ENCODE results near the gene PRICKLE1. TPM values are rescaled to one million over a fixed set of nuclear protein-coding genes. Genes with fewer than 3 reads are reported as not detected.
A peak's percentile ranks its signal among the peaks of the same experiment; 100 is the strongest.

Gene PRICKLE1
- total RNA-seq, 3 donors from 2014 or later (not counting 1 experiment from before 2014, with no cell fraction given): 0.15 to 0.34 TPM; not detected in 1

DNA sequence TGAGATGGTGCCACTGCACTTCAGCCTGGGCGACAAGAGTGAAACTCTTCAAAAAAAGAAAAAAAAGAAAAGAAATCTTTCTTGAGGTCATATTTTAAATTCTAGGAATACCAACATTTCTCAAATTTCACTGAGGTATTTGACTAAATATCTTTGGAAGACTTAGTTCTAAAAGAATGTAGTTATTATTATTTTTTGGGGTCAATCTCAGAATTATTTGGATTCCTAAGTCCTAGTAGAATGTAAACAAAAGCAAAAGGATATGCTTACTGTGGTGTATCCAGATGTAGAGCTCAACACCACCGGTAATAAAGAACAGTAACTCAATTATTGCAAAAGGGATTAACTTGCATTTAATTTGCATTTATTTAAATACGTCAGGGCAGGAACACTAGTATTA lies 25.0 kb downstream of the PRICKLE1 start:
- DNase-seq: no peak
- H3K27ac ChIP-seq (ENCODE audit: low read length): no peak overlapping the region
- no peak for ATAC-seq
- H3K27ac Mint-ChIP-seq: no peak overlapping the region
- no peaks in the 10 kb centered on the region for H3K9me3 ChIP-seq (ENCODE audit: control insufficient read depth, insufficient read depth, low read length)
- H3K4me1 Mint-ChIP-seq: no peaks in the 10 kb centered on the region
- TF ChIP-seq, protein P1, sequence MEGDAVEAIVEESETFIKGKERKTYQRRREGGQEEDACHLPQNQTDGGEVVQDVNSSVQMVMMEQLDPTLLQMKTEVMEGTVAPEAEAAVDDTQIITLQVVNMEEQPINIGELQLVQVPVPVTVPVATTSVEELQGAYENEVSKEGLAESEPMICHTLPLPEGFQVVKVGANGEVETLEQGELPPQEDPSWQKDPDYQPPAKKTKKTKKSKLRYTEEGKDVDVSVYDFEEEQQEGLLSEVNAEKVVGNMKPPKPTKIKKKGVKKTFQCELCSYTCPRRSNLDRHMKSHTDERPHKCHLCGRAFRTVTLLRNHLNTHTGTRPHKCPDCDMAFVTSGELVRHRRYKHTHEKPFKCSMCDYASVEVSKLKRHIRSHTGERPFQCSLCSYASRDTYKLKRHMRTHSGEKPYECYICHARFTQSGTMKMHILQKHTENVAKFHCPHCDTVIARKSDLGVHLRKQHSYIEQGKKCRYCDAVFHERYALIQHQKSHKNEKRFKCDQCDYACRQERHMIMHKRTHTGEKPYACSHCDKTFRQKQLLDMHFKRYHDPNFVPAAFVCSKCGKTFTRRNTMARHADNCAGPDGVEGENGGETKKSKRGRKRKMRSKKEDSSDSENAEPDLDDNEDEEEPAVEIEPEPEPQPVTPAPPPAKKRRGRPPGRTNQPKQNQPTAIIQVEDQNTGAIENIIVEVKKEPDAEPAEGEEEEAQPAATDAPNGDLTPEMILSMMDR (IDR thresholded peaks at IDR 0.05): no peak
- H3K27me3 ChIP-seq (ENCODE audit: control insufficient read depth, insufficient read depth, low read length): no peaks in the 10 kb centered on the region
- WGBS (ENCODE audit: insufficient coverage): 100% methylated on average over 2 of the region's 3 CpGs
- no peaks in the 10 kb centered on the region for H3K4me1 ChIP-seq (ENCODE audit: control insufficient read depth, insufficient read depth, low read length)
- intact Hi-C loops (cut with micrococcal nuclease): no loop called here
- no peak overlapping the region for H3K4me3 ChIP-seq (ENCODE audit: low read length)
- no peaks in the 10 kb centered on the region for H3K36me3 ChIP-seq (ENCODE audit: control insufficient read depth, insufficient read depth, low read length)
- H3K27me3 Mint-ChIP-seq (ENCODE audit: low read depth in 2 of 2): peaks cover 2 to 9% of the 10 kb centered on the region in 2 donors
- H3K4me3 Mint-ChIP-seq: no peak overlapping the region
- H3K9me3 Mint-ChIP-seq: no peaks in the 10 kb centered on the region
- no peaks in the 10 kb centered on the region for H3K36me3 Mint-ChIP-seq

DNA sequence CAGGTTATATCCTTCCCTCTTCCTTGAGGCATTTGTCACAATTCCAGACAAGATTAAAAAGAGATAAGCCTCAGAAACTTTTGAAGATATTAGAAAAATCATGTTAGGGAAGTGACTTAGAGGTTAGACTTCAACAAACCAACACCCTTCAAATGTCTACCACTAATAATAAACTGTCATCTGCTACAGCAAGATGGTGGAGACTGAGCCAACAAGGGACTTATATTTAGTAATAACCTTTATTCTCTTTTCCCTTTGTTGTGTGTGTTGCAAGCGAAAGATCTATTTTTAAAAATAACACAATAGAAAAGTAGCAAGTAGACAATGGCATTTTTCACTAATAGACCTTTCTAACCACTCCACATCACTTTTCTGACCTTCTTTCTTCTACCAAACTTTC lies 28.6 kb downstream of the PRICKLE1 start:
- no peak overlapping the region for H3K4me3 ChIP-seq (ENCODE audit: low read length)
- H3K27me3 ChIP-seq (ENCODE audit: control insufficient read depth, insufficient read depth, low read length): no peaks in the 10 kb centered on the region
- no peak overlapping the region for H3K4me3 Mint-ChIP-seq
- DNase-seq (no peak), ATAC-seq (no peak)
- WGBS (ENCODE audit: insufficient coverage): no CpG with 5 or more reads among the region's 1 CpG
- H3K27ac Mint-ChIP-seq: no peak overlapping the region
- TF ChIP-seq, protein P1 (IDR thresholded peaks at IDR 0.05): no peak
- no peaks in the 10 kb centered on the region for H3K9me3 ChIP-seq (ENCODE audit: control insufficient read depth, insufficient read depth, low read length)
- peaks cover 0 to 9% of the 10 kb centered on the region in 2 donors for H3K27me3 Mint-ChIP-seq (ENCODE audit: low read depth in 2 of 2)
- no peaks in the 10 kb centered on the region for H3K4me1 Mint-ChIP-seq
- no peaks in the 10 kb centered on the region for H3K36me3 ChIP-seq (ENCODE audit: control insufficient read depth, insufficient read depth, low read length)
- H3K4me1 ChIP-seq (ENCODE audit: control insufficient read depth, insufficient read depth, low read length): no peaks in the 10 kb centered on the region
- H3K27ac ChIP-seq (ENCODE audit: low read length): no peak overlapping the region
- H3K36me3 Mint-ChIP-seq: no peaks in the 10 kb centered on the region
- no peaks in the 10 kb centered on the region for H3K9me3 Mint-ChIP-seq
- intact Hi-C loops (cut with micrococcal nuclease): no loop called here

DNA sequence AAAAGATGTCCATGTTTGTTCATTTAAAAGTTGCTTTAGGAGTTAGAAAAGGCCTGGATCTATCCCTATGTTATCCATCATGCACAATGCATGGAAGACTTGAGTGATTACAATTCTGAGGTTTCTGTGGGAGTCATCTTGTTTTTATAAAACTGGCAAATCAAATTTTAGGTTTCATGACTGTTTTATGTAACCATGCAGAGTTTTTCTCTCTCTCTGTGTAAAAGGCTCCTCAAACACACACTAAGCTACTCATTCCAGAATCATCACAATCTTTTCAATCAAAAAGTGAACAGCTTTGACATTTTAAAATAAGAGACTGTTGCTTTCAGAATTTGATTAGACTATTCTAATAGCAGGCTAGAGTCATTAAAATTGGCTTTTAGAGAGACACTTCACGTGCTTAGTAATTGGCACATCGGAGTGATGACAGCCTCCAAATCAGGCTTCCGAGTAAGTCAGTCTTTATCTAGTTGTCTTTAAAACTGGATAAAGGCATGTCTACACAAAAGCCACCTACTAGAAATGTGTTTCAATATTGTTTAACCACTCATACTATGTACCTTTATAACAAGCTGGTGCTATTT lies 31.9 kb downstream of the PRICKLE1 start:
- Mint-ChIP-seq H3K4me1 (no peaks in the 10 kb centered on the region), H3K27me3 (ENCODE audit: low read depth in 2 of 2) (no peaks in the 10 kb centered on the region), H3K36me3 (no peaks in the 10 kb centered on the region), H3K27ac (no peak overlapping the region), H3K4me3 (no peak overlapping the region), H3K9me3 (no peaks in the 10 kb centered on the region)
- 96% methylated on average over 3 of the region's 3 CpGs for WGBS (ENCODE audit: insufficient coverage)
- TF ChIP-seq, protein P1 (IDR thresholded peaks at IDR 0.05): no peak
- Histone ChIP-seq H3K4me1 (ENCODE audit: control insufficient read depth, insufficient read depth, low read length) (no peaks in the 10 kb centered on the region), H3K27ac (ENCODE audit: low read length) (no peak overlapping the region), H3K36me3 (ENCODE audit: control insufficient read depth, insufficient read depth, low read length) (no peaks in the 10 kb centered on the region), H3K27me3 (ENCODE audit: control insufficient read depth, insufficient read depth, low read length) (no peaks in the 10 kb centered on the region), H3K9me3 (ENCODE audit: control insufficient read depth, insufficient read depth, low read length) (no peaks in the 10 kb centered on the region), H3K4me3 (ENCODE audit: low read length) (no peak overlapping the region)
- intact Hi-C loops (cut with micrococcal nuclease): no loop called here
- ATAC-seq (no peak), DNase-seq (no peak)

DNA sequence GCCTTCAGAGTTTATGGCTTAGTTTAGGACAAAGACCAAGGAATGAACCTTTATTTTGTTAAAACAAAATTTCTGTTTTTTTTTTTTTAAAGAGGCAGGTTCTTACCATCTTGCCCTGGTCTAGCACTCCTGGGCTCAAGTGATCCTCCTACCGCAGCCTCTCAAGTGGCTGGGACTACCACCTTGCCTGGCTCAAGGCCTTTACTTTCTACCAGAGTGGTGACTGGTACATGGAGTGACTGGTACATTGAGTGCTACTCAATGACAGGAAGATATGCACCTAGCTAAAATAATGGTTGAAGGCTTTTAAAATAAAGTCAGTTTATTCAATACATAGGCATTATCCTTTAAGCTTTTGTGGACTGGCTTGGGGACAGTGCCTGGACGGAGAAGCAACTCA lies 32.6 kb downstream of the PRICKLE1 start:
- Histone ChIP-seq H3K36me3 (ENCODE audit: control insufficient read depth, insufficient read depth, low read length) (no peaks in the 10 kb centered on the region), H3K27ac (ENCODE audit: low read length) (no peak overlapping the region), H3K4me1 (ENCODE audit: control insufficient read depth, insufficient read depth, low read length) (no peaks in the 10 kb centered on the region), H3K4me3 (ENCODE audit: low read length) (no peak overlapping the region), H3K27me3 (ENCODE audit: control insufficient read depth, insufficient read depth, low read length) (no peaks in the 10 kb centered on the region), H3K9me3 (ENCODE audit: control insufficient read depth, insufficient read depth, low read length) (no peaks in the 10 kb centered on the region)
- Mint-ChIP-seq H3K27me3 (ENCODE audit: low read depth in 2 of 2) (no peaks in the 10 kb centered on the region), H3K4me3 (no peak overlapping the region), H3K4me1 (no peaks in the 10 kb centered on the region), H3K36me3 (no peaks in the 10 kb centered on the region), H3K27ac (no peak overlapping the region), H3K9me3 (no peaks in the 10 kb centered on the region)
- intact Hi-C loops (cut with micrococcal nuclease): no loop called here
- DNase-seq (no peak), ATAC-seq (peak in 1 of 3 donors; percentile 39)
- TF ChIP-seq, protein P1 (IDR thresholded peaks at IDR 0.05): no peak
- 82% methylated on average over 2 of the region's 2 CpGs for WGBS (ENCODE audit: insufficient coverage)

Data from natural killer cell (primary cell).